ENCODE measurements around the gene PSMA5. TPM values are rescaled to one million over a fixed set of nuclear protein-coding genes. Genes with fewer than 3 reads are reported as not detected.
"Not testable (repeated sequence)": the region's sequence is repeated elsewhere in the genome, so short reads cannot be mapped to it uniquely, and the experiment has no call there.

Gene PSMA5
- total RNA-seq (10 to 100 TPM; 71.1 to 74.5 TPM), polyA plus RNA-seq (10 to 100 TPM; 73.8 to 93.9 (median 84.6) TPM), total RNA-seq (47.4 to 271 (median 97.1) reads per million in 6 experiments)

- ATAC-seq, result peak; percentile 91 to 92
- POLR2A ChIA-PET, result interaction anchor here (0.7 to 4.5 kb wide), 20 partner anchors 14 to 912 kb away, joined by 3 to 39 read pairs (median 4); partner anchors contain the start of genes AMIGO1, ATXN7L2, CYB561D1 and GNAI3
- H3K4me3 Mint-ChIP-seq, result peak within 1 kb of the TSS; percentile 94 to 99 (median 97)
- H3K27ac Mint-ChIP-seq, result peak within 1 kb of the TSS; percentile 77 to 99 (median 98)
- peak; percentile 78 to 98 (median 94) for DNase-seq
- H3K9me3 Mint-ChIP-seq, result no peaks in the 10 kb centered on the region
- peaks cover 24 to 43% (median 40%) of the 10 kb centered on the region in 4 donors for H3K4me1 Mint-ChIP-seq
- H3K36me3 Mint-ChIP-seq, result peaks cover 0 to 17% (median 0%) of the 10 kb centered on the region in 3 donors
- no peaks in the 10 kb centered on the region for H3K27me3 Mint-ChIP-seq
Observed at GRCh38 chr1:109426281-109427170, at the start of gene PSMA5. Gene PSMA5 (minus strand): TSS chr1:109426448. CDS start chr1:109426330, 118 bp downstream.

GRCh38 chr1:109475261-109475660 lies 49.0 kb upstream of the PSMA5 start:
- DNase-seq, result no peak
- POLR2A ChIA-PET, result no interaction called here
- H3K9me3 Mint-ChIP-seq, result no peaks in the 10 kb centered on the region

GRCh38 chr1:109474697-109475096 lies 48.4 kb upstream of the PSMA5 start:
- H3K9me3 Mint-ChIP-seq, result no peaks in the 10 kb centered on the region
- H3K36me3 Mint-ChIP-seq, result peaks cover 0 to 4% (median 0%) of the 10 kb centered on the region in 3 donors
- DNase-seq (no peak), ATAC-seq (no peak)
- H3K27ac Mint-ChIP-seq, result no peak overlapping the region
- no peak overlapping the region for H3K4me3 Mint-ChIP-seq
- peaks cover 0 to 7% (median 2%) of the 10 kb centered on the region in 4 donors for H3K4me1 Mint-ChIP-seq
- peaks cover 7 to 86% (median 61%) of the 10 kb centered on the region in 5 donors for H3K27me3 Mint-ChIP-seq
- POLR2A ChIA-PET, result no interaction called here

More at GRCh38 chr1:109475261-109475660, 49.0 kb upstream of the PSMA5 start:
- ATAC-seq, result no peak
- Mint-ChIP-seq H3K4me1 (peaks cover 0 to 7% (median 2%) of the 10 kb centered on the region in 4 donors), H3K27ac (no peak overlapping the region), H3K4me3 (no peak overlapping the region), H3K27me3 (peaks cover 7 to 83% (median 57%) of the 10 kb centered on the region in 5 donors), H3K36me3 (peaks cover 0 to 4% (median 0%) of the 10 kb centered on the region in 3 donors)

GRCh38 chr1:109473284-109474057 lies 47.2 kb upstream of the PSMA5 start:
- peaks cover 7 to 76% (median 57%) of the 10 kb centered on the region in 5 donors for H3K27me3 Mint-ChIP-seq

GRCh38 chr1:109472779-109473178 lies 46.5 kb upstream of the PSMA5 start:
- H3K27ac Mint-ChIP-seq, result no peak overlapping the region
- POLR2A ChIA-PET, result interaction anchor here (0.7 to 1.5 kb wide), 2 partner anchors 10 to 11 kb away, joined by 5 to 6 read pairs; partner anchors contain the start of gene ATXN7L2
- peaks cover 0 to 4% (median 0%) of the 10 kb centered on the region in 3 donors for H3K36me3 Mint-ChIP-seq
- H3K27me3 Mint-ChIP-seq, result peaks cover 14 to 76% (median 54%) of the 10 kb centered on the region in 5 donors
- no peaks in the 10 kb centered on the region for H3K9me3 Mint-ChIP-seq
- H3K4me3 Mint-ChIP-seq, result no peak overlapping the region
- no peak for DNase-seq
- no peak for ATAC-seq
- peaks cover 0 to 13% (median 3%) of the 10 kb centered on the region in 4 donors for H3K4me1 Mint-ChIP-seq

More at GRCh38 chr1:109473284-109474057, 47.2 kb upstream of the PSMA5 start:
- not testable (repeated sequence) for H3K4me3 Mint-ChIP-seq, H3K9me3 Mint-ChIP-seq, H3K4me1 Mint-ChIP-seq, DNase-seq, H3K36me3 Mint-ChIP-seq, ATAC-seq, H3K27ac Mint-ChIP-seq
- POLR2A ChIA-PET, result interaction anchor here (1.5 kb wide), 1 partner anchor 10 kb away, joined by 6 read pairs; the partner anchor contains the start of gene ATXN7L2

DNA sequence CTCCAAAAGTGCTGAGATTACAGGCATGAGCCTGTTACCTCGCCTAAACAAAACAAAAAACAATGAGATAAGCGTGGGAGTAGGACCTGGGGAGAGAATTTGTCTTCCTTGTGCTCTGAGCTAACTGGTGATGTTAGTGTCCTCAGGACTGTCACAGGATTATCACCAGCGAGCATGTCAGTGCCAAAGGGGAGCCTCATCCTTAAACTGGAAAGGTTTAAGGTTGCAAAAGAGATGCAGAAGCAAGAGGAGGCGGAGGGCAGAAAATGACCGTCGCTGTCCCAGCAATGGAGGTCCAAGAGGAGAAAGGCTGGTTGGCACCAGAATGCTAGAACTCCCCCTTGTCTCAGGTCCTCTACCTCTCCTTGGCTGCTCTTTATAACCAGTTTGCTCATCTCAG lies 44.0 kb upstream of the PSMA5 start:
- no peaks in the 10 kb centered on the region for H3K36me3 Mint-ChIP-seq
- peaks cover 21 to 69% (median 55%) of the 10 kb centered on the region in 5 donors for H3K27me3 Mint-ChIP-seq
- H3K9me3 Mint-ChIP-seq, result peaks cover 0 to 2% (median 0%) of the 10 kb centered on the region in 9 donors
- no peak overlapping the region for H3K4me3 Mint-ChIP-seq
- ATAC-seq (no peak), DNase-seq (no peak)
- H3K4me1 Mint-ChIP-seq, result peaks cover 5 to 24% (median 11%) of the 10 kb centered on the region in 4 donors
- H3K27ac Mint-ChIP-seq, result no peak overlapping the region
- POLR2A ChIA-PET, result no interaction called here

DNA sequence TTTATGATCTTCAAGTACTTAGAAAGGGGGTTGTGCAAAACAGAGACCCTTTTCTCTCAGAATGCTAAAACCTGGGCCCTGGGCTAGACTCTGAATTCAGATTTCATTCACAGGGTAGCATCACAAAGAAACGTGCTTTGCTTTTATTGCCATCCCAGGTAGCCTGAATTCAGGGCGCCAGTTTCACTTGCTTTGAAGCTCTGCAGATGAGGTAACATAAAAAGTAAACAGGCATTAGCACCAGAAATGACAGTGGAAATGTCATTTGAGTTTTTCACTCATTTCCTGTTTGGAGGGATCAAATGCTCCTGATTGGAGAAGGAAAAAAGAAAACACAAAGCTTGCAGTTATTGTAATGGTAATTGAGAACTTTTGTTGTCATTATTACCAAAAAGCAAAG lies 42.7 kb upstream of the PSMA5 start:
- Mint-ChIP-seq H3K36me3 (no peaks in the 10 kb centered on the region), H3K4me3 (no peak overlapping the region), H3K27ac (no peak overlapping the region), H3K4me1 (peaks cover 5 to 24% (median 11%) of the 10 kb centered on the region in 4 donors), H3K27me3 (peaks cover 26 to 76% (median 57%) of the 10 kb centered on the region in 5 donors), H3K9me3 (peaks cover 0 to 2% (median 0%) of the 10 kb centered on the region in 9 donors)
- DNase-seq (no peak), ATAC-seq (no peak)
- POLR2A ChIA-PET, result interaction anchor here (0.7 to 0.8 kb wide), 2 partner anchors 8 to 63 kb away, joined by 3 read pairs; no protein-coding TSS in a partner anchor

- H3K4me3 Mint-ChIP-seq, result peak overlapping the region in 7 of 10 donors; percentile 10 to 78 (median 65)
- H3K4me1 Mint-ChIP-seq, result peaks cover 5 to 24% (median 11%) of the 10 kb centered on the region in 4 donors
- no peak for ATAC-seq
- POLR2A ChIA-PET, result no interaction called here
- no peaks in the 10 kb centered on the region for H3K36me3 Mint-ChIP-seq
- no peak overlapping the region for H3K27ac Mint-ChIP-seq
- DNase-seq, result no peak
- peaks cover 0 to 2% (median 0%) of the 10 kb centered on the region in 9 donors for H3K9me3 Mint-ChIP-seq
- H3K27me3 Mint-ChIP-seq, result peaks cover 26 to 72% (median 54%) of the 10 kb centered on the region in 5 donors
Observed at GRCh38 chr1:109468061-109468460, 41.8 kb upstream of the PSMA5 start.

- POLR2A ChIA-PET, result no interaction called here
- Mint-ChIP-seq H3K9me3 (peaks cover 0 to 2% (median 0%) of the 10 kb centered on the region in 9 donors), H3K27ac (peak overlapping the region in 2 of 10 donors; percentile 7 to 58), H3K4me3 (peak overlapping the region; percentile 28 to 83 (median 70)), H3K27me3 (peaks cover 30 to 75% (median 52%) of the 10 kb centered on the region in 5 donors), H3K36me3 (no peaks in the 10 kb centered on the region), H3K4me1 (peaks cover 5 to 24% (median 11%) of the 10 kb centered on the region in 4 donors)
- ATAC-seq, result peak in 1 of 2 donors; percentile 36
- no peak for DNase-seq
Observed at GRCh38 chr1:109467301-109467777, 41.1 kb upstream of the PSMA5 start.

- Mint-ChIP-seq H3K4me3 (peak within 1 kb of the TSS; percentile 66 to 88 (median 78)), H3K27me3 (peaks cover 35 to 78% (median 52%) of the 10 kb centered on the region in 5 donors), H3K9me3 (peaks cover 0 to 2% (median 0%) of the 10 kb centered on the region in 9 donors), H3K4me1 (peaks cover 5 to 24% (median 11%) of the 10 kb centered on the region in 4 donors), H3K36me3 (no peaks in the 10 kb centered on the region), H3K27ac (peak within 1 kb of the TSS in 2 of 10 donors; percentile 7 to 58)
- peak; percentile 46 to 71 for ATAC-seq
- POLR2A ChIA-PET, result no interaction called here
- DNase-seq, result peak in 4 of 10 donors; percentile 21 to 22 (median 21)
Observed at GRCh38 chr1:109466452-109467300, 40.4 kb upstream of the PSMA5 start, which contains the start of gene SYPL2. Gene SYPL2 (plus strand): TSS chr1:109466546. CDS start chr1:109466844, 298 bp downstream.

DNA sequence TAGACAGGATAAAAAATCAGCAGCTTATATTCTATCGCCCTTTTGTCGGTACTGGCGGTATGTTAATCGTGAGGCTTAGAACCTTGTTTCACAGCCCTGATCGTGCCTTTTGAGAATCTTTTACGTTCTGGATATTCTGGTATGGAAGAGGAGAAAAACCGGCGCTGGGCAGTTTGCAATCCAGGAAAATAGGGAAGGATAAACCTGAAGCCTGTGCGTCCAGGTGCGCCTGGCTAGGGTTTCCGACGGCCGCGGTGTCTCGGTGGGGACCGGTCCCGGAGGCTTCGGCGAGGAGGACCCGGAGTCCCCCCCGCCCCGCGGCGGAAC lies 39.8 kb upstream of the PSMA5 start:
- no peak for DNase-seq
- H3K36me3 Mint-ChIP-seq, result no peaks in the 10 kb centered on the region
- H3K27me3 Mint-ChIP-seq, result peaks cover 37 to 78% (median 54%) of the 10 kb centered on the region in 5 donors
- H3K27ac Mint-ChIP-seq, result no peak overlapping the region
- peaks cover 7 to 24% (median 11%) of the 10 kb centered on the region in 4 donors for H3K4me1 Mint-ChIP-seq
- no peak for ATAC-seq
- peaks cover 0 to 2% (median 0%) of the 10 kb centered on the region in 9 donors for H3K9me3 Mint-ChIP-seq
- POLR2A ChIA-PET, result no interaction called here
- H3K4me3 Mint-ChIP-seq, result peak overlapping the region; percentile 66 to 88 (median 77)

Data from naive thymus-derived CD8-positive, alpha-beta T cell (primary cell).